Measurements from ENCODE around the gene RALY.
"Not testable (repeated sequence)": the region's sequence is repeated elsewhere in the genome, so short reads cannot be mapped to it uniquely, and the experiment has no call there.

Gene RALY

GRCh38 chr20:34018166-34018565 is 24.5 kb downstream of the RALY start:
- no peak for DNase-seq

DNA sequence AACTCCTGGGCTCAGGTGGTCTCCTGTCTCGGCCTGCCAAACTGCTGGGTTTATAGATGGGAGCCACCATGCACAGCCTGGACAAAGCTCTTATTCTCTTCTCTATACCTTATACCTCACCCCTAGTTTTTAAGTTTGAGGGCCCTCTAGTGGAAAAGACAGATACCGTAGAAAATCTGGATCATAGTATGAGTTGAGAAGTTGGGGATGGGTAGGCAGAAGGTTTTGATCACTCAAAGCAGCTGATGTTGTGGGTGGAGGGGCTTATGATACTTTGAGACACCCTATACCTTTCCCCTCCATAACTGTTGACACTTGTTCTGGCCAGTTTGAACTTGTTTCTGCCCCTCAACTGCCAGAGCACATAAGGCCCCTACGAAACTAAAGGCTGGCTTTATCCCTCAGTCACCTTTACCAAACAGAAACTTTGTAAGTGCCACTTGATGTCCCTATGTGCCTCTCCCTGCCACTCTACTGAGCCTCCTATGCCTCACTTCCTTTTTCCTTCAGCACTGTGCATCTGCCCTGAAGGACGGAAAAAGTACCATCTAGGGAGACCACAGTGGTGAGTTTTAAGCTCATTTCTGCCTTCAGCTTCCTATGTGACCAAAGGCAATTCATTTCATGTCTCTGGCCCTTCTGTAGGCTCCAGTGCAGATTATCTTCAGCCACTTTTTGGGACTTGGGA is 28.6 kb downstream of the RALY start:
- no peak for DNase-seq

DNA sequence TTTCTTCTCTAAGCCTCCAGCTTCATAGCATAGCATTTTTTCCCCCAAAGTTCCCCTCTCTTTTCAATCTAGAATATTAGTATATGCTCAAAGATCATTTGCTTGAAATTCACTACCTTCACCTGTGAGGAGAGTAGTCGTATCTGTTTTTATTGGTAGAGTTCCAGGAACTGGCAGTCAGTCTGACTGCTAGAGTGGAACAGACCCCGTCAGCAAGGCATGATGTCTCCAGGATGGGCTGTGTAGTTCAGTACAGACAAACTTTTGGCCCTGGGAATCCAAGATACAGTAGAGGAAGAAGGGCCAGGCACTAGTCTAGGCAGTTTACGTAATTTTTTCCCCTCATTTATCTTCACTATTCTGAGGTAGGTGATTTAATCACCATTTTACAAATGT is 29.1 kb downstream of the RALY start:
- no peak for DNase-seq

DNA sequence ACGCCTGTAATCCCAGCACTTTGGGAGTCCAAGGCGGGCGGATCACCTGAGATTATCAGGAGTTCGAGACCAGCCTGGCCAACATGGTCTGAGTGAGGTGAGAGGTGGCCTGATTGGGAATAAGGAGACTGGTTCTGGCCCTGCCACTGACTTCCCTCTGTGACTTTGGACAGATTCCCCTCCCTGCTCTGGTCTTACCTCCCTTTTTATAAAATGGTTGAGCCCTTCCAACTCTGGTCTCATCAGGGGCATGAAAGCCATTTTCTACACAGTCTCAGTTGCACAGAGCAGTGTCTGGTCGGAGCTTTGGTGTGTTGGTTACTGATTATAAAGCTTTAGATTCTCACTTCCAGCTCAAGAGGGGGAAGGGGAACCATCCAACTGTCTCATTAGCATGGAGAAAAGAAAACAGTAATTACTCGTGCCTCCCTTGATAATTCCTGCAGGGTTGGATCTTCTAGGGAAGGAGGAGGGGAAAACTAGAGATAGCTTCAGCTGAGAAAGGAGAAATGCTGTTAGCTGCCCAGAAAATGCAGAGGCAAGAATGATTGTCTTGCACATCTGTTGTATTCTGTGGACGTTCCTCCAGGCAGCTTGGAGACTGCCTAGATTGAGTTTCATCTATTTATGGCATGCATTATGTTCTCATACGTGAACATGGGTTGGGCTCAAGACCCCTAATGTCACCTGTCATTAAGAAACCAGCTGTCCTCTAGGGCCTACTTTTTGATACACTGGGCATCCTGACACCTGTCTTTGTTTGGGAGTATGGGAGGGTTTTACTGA is 30.4 kb downstream of the RALY start:
- DNase-seq, result no peak

DNA sequence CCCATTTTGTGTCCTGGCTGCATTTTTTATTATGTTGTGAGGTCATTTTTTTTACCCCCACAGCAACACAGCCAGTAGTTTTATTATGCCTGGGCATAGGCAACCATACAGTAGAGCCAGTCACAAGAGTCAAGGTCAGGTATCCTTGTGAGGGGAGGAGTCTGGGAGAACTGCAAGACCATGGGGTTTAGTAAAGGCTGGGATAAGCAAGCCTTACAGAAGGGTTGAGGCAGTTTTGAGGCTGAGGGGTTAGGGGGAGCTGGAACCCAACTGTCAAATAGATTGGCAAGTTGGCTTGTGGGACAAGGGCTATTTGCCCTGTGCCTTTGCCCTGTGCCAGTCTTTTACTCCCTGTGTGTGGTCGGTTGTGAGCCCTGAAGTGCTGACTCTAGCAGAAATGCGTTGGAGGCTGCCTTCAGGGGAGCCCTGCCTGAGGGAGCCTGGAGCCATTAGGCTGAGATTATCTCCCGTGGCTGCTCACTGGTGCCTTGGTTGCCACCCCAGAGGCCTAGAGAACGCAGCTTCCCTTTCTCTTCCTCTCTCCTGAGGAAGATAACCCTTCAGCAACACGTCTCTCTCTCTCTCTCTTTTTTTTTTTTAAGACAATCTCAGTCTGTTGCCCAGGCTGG is 31.1 kb downstream of the RALY start:
- DNase-seq, result no peak

- DNase-seq, result not testable (repeated sequence)
Observed at GRCh38 chr20:34028013-34028412, 34.3 kb downstream of the RALY start.

GRCh38 chr20:34029415-34029814 is 35.7 kb downstream of the RALY start:
- DNase-seq, result no peak

- no peak for DNase-seq
Observed at GRCh38 chr20:34030456-34030855, 36.7 kb downstream of the RALY start.

DNA sequence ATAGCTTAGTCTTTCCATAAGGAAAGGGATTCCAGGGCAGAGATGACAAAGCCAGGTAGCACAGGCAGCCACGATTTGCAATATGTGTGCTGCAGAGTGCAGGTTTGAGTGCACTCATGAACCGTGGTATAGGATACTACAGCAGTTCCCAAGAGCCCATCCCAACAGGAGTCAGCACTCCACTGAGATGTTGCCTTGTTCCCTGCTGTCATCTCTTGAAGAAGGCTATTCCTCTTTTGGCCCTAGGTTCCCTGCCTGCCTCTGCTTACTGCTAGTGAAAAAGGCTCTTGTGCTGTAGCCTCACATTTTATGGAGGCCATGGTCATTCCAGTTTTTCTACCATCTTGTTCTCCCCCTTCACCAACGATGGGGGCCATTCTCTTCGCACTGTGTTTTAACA is 40.2 kb downstream of the RALY start:
- DNase-seq, result no peak

DNA sequence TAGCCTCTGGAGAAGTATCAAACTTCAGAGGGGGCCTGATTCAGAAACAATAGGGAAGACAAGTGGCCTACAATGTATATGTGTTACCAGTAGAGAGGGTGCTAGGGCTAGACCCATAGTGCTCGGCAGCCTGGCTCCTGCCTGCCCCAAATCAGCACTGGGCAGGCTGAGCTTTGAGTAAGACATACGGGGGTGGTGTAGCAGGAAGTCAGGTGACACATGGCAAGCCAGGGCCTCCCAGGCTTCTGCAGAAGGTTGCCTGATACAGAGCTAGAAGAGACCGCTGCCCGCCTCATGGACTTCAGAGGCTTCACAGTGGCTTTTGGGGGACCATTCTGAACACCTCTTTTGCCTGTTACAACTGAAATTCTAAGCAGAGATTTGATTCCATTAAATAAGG is 43.4 kb downstream of the RALY start:
- peak; percentile 23 to 53 for DNase-seq

GRCh38 chr20:34037767-34038166 is 44.1 kb downstream of the RALY start:
- DNase-seq, result no peak

GRCh38 chr20:34040300-34040995 is 46.7 kb downstream of the RALY start:
- DNase-seq, result no peak

GRCh38 chr20:34041226-34041625 is 47.5 kb downstream of the RALY start:
- no peak for DNase-seq

DNA sequence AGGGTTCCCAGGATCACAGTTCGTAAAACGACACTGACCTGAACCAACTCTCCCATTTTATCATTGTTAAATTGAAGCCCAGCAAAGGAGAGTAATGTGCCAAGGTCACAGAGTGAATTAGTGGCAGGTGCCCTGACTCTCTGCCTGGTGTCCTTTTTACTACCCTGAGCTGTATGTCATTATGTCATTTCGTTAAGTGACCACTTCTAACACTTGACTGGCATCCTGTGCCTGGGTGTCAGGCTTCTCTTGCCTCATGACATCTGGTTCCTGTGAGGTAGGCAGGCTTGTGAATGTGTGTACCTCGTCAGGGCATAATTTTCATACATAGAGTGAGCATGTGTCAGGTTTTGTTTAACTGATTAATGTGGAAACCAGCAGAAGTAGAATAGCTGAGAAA is 48.6 kb downstream of the RALY start:
- DNase-seq, result no peak

GRCh38 chr20:34043025-34043424 is 49.3 kb downstream of the RALY start:
- DNase-seq, result no peak

GRCh38 chr20:34045294-34045693 is 51.6 kb downstream of the RALY start:
- DNase-seq, result no peak

DNA sequence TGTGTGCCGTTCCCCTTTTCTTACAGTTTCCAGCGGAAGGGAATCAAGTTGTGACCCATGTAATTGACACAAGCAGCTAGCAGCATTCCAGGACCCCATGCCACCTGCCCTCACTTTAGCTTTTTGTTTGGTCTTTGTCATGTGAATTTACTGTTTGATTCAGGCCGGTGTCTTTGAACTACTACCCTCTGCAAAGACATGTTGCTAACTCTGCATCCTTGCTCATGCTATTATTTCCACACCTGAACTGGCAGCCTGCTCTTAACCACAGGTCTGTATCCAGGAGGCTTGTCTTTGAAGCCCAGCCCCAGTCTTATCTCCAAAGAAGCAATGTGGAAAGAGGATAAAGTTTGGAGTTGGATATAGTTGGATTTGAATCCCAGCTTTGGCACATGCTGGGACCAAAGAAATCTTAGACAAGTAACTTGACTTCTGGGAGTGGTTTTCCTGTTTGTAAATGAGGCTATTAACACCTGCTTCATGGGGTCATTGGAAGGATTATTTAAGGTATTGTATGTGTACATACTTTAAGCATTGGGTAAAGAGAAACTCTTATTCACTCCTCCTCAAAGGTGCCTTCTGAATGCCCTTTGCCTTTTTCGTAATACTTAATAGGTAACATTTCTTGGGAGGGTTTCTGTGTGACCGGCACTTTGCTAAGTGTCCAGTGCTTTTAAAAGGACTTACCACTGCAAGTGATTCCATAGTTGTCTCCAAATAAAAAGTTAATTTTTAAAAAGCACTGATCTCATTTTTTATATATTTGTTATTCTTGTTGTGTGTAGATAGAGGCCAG is 52.4 kb downstream of the RALY start:
- DNase-seq, result no peak

- no peak for DNase-seq
Observed at GRCh38 chr20:34047010-34047687, 53.4 kb downstream of the RALY start.

- no peak for DNase-seq
Observed at GRCh38 chr20:34047917-34048316, 54.2 kb downstream of the RALY start.

DNA sequence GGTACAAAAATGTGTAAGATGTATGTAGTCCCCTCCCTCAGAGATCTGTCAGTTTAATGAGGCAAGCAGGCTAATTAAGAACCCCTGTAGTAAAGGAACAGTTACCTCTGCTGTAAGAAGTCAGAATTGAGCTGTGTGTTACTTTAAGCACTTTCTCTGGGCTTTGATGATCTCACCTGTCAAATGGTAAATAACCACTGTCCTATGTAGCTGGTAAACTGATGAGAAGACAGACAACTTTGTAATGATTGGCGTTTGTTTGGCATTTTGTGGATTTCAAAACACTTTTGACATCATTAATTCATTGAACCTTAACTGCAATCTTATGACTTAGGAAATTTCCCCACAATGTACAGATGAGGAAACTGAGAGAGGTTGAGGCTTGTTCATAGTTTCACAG is 55.7 kb downstream of the RALY start:
- DNase-seq, result no peak

- no peak for DNase-seq
Observed at GRCh38 chr20:34049897-34050695, 56.4 kb downstream of the RALY start.

All from stimulated activated CD4-positive, alpha-beta T cell treated with anti-CD3 and anti-CD28 coated beads, Interleukin-2, amount 100 ng/mL, for 48 hours (primary cell).